Measurements from ENCODE around the gene GNG4.
A peak's percentile ranks its signal among the peaks of the same experiment; 100 is the strongest.
"Not testable (repeated sequence)": the region's sequence is repeated elsewhere in the genome, so short reads cannot be mapped to it uniquely, and the experiment has no call there.

GNG4 gene

DNA sequence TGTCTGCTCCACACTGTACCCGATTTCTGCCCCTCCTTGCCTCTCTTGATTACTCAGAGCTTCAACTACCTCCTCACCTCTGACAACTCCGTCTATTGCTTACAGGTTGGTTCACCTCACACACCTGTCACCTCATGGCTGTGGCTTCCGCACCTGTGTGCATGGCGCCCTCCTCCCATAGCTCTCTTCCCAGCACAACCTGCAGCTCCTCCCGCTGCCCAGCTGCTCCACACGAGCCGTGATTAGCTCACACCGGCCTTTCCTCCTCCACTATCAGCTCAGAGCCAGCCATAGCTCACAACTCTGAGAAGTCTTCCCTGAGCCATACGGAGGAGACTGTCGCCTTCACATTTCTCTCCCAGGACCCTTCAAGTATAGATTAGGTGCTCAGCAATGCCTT is 67.5 kb downstream of the GNG4 start:
- DNase-seq (ENCODE audit: low spot score) = no peak

DNA sequence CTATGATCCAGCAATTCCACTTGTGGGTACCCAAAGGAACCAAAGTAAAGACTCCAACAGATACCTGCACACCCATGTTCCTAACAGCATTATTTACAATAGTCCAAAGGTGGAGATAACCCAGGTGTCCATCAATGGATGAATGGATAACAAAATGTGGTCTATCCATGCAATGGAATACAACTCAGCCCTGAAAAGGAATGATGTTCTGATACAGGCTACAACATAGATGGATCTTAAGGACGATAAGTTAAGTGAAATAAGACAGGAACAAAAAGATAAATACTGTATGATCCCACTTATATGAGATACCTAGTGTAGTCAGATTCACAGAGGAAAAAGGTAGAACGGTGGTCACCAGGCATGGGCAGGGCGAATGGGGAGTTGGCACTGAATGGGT is 69.7 kb downstream of the GNG4 start:
- no peak for DNase-seq (ENCODE audit: low spot score)

DNA sequence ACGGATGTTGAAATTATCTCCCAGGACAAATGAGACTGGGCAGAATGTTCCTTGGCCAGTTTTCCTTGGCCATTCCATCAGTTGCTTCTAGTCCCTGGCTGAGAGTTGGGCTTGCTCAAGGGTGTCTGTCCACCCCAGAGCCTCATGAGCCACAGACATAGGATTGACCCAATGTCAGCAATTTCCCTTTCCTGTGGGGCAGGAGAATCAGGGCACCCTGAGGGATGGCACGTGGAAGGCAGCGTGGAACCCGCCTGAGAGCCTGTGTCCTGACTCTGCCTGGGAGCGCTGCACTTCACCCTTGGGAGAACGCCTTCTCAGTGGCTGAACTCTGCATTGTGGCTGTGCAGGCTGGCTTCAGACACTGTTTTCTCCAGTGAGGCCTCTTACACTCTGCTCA is 74.0 kb downstream of the GNG4 start:
- no peak for DNase-seq (ENCODE audit: low spot score)

DNA sequence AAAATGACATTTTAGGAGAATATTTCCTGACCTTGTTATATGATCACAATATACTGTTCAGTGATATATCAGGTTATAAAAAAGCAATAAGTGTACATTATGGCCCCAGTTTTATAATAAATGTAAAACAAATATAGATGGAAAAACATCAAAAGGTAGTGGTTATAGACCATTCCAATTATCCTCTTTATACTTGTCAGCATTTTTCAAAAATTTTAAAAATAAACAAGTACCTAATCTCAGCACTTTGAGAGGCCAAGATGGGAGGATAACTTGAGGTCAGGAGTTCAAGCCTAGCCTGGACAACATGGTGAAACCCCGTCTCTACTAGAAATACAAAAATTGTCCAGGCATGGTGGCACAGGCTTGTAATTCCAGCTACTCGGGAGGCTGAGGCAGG is 75.7 kb downstream of the GNG4 start:
- DNase-seq (ENCODE audit: low spot score) = no peak

DNA sequence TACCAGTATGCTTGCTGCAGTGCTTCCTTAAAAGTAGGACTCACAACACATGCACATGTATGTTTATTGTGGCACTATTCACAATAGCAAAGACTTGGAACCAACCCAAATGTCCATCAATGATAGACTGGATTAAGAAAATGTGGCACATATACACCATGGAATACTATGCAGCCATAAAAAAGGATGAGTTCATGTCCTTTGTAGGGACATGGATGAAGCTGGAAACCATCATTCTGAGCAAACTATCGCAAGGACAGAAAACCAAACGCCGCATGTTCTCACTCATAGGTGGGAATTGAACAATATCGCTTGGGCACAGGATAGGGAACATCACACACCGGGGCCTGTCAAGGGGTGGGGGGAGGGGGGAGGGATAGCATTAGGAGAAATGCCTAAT is 76.6 kb downstream of the GNG4 start:
- not testable (repeated sequence) for DNase-seq (ENCODE audit: low spot score)

DNA sequence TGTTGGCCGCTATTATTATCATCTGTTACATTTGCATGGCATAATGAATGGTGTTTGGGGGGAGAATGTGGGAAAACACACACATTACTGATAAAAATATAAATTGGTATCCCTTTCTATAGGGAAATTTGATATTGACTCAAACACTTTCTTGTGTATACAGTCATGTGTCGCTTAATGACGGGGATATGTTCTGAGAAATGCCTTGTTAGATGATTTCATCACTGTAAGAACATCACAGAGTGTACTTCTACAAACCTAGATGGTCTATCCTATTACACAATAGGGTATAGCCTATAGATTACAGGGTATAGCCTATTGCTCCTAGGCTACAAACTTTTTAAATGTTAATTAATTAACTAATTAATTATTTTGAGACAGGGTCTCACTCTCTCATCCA is 78.1 kb downstream of the GNG4 start:
- no peak for DNase-seq (ENCODE audit: low spot score)

DNA sequence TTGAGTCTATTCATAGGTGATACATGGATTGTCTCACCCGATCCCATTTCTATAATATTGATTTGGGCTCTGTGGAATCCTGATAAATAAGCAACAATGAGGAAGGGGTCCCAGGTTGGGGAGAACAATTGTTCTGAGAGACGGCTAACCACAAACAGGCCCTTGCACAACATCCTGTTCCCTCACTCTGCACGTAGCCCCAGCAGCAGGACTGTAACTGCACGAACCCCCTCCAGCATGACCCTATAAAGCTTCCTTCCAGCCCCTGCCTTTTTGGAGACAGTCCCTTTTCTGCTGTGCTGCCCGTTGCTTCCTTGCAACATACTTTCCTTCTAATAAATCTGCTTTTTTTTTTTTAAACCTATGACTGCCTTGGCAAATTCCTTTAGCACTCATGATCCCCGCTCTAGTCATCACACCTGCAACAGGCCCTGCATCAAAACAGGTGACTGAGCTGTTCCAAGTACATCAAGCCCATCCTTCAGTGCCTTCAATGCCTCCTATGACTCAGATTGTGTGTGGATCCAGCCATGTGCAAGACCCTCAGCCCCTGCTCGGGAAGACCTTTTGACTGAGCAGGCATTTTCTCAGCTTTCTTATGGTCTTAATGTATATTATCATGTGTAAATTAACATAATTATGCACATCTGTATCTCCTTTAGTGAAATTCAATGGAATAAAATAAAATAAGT is 81.6 kb downstream of the GNG4 start:
- no peak for DNase-seq (ENCODE audit: low spot score)

DNA sequence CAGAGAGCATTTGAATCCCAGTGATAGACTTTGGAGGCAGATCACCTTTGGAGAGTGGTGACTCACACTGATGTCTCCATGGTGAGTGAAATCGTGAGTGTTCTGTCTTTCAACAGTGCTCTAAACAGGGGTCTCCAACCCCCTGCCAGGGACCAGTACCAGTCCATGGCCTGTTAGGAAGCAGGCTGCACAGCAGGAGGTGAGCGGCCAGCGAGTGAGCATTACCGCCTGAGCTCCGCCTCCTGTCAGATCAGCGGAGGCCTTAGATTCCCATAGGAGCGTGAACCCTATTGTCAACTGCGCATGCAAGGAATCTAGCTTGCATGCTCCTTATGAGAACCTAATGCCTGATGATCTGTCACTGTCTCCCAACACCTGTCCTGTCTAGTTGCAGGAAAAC is 83.5 kb downstream of the GNG4 start:
- no peak for DNase-seq (ENCODE audit: low spot score)

DNA sequence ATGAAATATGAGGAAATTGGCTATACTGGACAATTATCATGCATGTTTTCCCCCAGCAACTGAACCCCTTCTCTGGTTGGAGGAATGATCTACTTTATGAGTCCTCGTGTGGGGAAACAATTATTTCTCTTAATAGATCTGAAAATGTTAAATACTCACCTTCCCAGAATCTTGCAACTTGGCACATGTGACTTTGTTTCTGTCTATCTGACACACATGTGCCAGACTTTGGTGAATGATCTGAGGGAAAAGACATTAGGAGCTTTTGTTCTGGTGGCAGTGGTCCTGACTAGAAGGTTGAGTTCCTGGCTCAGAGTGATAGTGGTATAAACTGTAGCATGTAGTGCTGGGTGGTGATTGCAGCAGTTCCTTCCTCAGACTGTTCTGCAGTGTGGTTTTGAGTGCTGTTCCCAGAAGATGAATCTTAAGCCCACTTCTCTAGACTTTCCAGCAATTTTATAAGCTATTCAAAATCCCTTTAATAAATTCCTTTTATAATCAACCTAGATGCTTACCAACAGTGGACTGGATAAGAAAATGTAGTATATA is 86.0 kb downstream of the GNG4 start:
- no peak for DNase-seq (ENCODE audit: low spot score)

DNA sequence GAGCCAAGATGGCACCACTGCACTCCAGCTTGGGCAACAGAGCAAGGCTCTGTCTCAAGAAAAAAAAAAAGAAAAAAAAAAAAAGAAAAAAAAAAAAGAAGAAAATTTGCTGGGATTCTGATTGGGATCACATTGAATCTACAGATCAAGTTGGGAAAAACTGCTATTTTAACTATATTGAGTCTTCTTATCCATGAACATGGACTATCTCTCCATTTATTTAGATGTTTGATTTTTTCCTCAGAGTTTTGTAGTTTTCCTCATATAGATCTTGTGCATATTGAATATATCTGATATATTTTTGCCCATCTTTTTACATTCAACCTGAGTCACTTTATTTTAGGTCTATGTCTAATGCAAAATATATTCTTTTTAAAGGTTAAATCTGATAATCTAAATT is 87.0 kb downstream of the GNG4 start:
- no peak for DNase-seq (ENCODE audit: low spot score)

DNA sequence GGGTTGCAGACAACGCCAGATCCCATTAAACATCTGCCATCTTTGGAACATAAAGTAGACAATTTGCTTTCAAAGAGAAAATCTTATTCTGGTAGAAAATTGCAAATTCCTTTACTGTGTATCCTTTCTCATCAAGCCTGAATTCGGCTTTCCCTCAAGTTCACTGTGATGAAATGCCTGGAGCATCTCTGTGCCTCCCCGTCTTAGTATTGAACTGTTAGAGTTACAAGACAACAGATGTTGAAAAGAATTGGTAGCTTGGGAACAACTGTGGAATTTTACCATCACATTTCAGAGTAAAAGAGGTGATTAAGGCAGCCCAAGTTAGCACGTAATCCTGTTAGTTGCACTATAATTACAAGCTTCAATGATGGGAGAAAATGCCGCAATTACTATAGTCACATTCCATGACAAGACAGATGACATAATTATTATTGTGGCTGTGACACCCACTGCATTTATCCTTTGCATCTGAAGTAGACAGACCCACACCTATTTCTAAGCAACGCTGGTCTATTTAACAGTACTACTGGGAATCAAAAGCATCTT is 90.9 kb downstream of the GNG4 start:
- no peak for DNase-seq (ENCODE audit: low spot score)

DNA sequence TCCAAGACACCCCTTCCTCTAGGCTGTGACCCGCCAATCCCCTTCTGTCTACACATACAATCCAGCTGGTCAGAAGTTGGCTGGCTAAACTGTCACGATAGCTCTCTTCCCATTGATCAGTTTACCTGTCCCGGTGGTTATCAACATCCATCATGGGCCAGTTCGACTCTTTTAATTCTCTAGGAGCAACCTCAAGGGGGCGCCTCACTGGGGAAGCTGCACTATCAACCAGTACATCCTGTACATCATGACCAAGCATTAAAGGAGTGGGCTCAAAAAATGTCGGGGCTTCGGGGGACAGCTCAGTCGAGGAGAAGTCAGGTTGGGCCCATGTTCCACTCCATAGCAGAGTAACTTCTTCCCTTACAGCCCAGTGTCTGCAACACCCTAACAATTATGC is 92.1 kb downstream of the GNG4 start:
- no peak for DNase-seq (ENCODE audit: low spot score)

DNA sequence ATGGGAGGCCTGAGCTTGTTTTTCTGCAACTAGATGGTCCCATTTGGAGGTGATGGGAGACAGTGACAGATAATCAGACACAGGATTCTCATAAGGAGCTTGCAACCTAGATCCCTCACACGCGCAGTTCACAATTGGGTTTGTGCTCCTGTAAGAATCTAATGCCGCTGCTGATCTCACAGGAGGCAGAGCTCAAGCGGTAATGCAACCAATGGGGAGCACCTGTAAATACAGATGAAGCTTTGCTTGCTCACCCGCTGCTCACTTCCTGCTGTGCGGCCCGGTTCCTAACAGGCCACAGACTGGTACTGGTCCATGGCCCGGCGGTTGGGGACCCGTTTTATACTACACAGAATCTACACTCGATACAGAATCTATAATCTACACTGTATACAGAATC is 92.8 kb downstream of the GNG4 start:
- no peak for DNase-seq (ENCODE audit: low spot score)

DNA sequence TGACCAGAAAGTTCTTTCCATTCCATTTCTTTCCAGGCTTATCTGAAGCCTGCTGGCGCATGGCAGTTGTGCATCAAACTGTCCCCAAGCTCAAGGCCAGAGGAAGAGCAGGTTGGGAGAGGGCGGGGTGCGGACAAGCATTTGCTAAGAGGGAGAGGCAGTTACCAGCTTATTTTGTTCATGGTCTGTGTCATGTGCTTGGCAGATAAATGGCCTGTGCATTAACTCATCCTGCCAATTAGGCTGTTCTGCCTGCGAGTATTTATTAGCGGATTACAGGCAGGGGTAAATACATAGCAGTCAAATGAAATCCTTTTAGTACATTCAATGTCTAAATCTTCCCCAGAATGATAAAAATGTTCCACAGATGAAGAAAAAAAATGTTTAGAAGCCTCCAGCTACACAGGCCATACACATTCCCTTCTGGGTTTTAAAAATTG is 96.5 kb downstream of the GNG4 start:
- no peak for DNase-seq (ENCODE audit: low spot score)

DNA sequence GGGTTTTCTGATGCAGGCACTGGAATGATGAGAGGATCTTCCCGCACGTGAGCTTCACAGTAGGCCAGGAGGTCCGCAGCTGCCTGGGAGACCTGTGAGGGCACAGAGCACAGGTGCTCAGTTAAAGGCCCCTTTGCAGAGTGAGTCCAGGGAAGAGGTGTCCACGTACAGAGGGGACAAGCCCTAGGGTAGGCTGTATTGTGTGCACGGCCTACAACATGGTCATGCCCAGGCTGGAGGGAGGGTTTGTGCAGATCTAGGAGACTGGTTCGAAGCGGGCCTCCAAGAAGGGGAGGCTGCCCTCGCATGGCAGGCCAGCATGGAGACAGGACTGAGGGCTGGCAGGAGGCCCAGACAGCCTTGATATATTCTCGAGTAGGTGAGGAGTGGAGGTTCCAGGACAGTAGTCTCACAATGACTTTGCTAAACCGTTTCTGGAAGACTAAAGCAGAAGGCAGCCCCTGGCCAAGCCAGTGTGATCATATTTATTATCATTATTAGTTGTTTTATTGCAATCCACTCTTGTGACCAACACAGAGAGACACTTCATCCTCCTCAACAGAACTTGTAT is 97.4 kb downstream of the GNG4 start:
- DNase-seq (ENCODE audit: low spot score) = no peak

DNA sequence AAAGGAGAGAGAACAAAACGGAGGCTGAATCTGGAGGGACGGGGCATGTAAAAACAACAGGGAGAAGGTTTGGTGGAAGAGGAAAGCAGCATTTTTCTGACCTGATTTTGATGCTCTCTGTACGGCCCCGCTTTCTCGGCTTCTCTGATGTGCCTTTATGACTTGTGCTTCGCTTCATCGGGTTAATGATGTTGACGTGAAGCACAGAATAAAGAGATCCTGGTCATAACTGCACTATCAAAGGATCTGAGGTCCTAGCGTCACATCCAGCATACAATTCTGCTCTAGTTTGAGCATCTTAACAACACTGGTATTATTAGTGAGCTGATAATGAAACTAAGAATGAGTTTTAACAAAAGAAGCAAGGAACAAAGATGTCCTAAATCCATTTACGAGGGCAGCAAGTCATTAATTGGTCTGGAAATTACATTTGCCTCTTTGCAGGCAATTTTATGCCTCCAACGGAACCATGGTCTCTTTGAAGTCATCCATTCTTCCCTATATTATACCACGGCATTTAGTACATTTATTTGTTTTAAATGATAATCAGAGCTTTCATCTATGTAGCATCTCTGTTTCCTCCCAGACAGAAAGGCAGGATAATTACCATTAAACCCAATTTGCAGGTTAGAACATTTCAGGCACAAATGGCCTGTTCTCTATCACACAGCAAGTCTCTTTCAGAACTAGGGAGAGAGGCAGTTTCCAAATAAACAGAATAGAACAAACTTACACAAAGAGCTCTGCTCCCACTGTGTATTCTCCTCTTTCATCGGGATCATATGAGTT is 100.0 kb downstream of the GNG4 start:
- DNase-seq (ENCODE audit: low spot score) = no peak

DNA sequence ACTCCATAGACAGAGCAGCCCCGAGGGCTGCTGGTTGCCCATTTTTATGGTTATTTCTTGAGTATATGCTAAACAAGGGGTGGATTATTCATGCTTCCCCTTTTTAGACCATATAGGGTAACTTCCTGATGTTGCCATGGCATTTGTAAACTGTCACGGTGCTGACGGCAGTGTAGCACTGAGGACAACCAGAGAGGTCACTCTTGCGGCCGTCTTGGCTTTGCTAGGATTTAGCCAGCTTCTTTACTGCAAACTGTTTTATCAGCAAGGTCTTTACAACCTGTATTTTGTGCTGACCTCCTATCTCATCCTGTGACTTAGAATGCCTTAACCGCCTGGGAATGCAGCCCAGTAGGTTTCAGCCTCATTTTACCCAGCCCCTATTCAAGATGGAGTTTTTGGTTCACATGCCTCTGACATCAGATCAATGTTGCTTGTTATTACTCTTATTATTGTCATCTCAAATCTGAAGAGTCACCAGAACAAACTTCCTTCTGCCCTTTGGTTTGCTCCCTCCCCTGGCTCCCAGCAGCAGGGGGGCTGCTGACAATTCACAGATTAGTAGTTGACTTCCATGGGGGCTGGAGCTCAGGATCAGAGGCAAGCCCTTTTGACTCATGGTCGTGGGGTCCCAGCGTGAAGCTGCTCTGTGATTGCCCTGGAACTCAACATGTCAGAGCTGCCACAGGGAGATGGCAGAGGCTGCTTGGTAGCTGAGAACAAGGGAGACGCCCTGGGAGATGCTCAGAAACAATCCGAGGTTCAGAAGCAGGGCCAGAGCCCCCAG is 103.0 kb downstream of the GNG4 start:
- not testable (repeated sequence) for DNase-seq (ENCODE audit: low spot score)

DNA sequence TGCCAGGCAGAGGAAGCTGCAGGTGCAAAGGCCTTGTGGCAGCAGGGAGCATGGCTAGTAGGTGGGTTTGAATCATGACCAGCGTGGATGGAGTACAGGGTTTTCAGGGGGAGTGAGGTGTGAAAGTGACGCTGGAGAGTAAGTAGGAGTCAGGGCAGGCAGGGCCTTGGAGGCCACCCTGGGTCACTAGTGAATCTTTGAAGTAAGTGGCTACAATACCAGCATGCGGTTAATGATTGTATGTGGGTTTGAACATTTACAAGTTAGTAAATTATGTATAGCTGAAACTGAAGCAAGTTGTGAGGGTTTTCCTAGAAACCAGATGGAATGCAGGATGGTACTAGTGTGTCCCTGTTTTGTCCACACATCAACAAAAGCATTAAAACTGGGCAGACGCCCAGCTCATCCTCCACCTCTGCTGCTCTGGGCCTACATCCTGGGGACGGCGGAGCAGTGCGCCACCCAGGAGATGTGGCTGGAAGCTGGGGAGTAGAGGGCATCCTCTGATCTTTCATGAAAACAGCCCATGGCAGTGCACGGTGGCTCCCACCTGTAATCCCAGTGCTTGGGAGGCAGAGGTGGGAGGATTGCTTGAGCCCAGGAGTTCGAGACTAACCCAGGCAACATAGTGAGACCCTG is 104.2 kb downstream of the GNG4 start:
- DNase-seq (ENCODE audit: low spot score) = no peak

DNA sequence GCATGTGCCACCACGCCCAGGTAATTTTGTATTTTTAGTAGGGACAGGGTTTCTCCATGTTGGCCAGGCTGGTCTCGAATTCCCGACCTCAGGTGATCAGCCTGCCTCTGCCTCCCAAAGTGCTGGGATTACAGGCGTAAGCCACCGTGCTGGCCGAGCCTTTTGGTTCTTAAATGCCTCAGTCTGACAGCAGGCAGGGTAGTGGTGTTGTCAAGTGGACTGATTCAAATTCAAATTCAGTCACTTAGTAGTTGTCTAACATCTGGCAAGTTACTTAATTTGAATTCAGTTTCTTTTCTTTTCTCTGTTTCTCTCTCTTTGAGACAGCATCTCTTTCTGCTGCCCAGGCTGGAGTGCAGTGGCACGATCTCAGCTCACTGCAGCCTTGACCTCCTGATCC is 106.7 kb downstream of the GNG4 start:
- DNase-seq (ENCODE audit: low spot score) = not testable (repeated sequence)

DNA sequence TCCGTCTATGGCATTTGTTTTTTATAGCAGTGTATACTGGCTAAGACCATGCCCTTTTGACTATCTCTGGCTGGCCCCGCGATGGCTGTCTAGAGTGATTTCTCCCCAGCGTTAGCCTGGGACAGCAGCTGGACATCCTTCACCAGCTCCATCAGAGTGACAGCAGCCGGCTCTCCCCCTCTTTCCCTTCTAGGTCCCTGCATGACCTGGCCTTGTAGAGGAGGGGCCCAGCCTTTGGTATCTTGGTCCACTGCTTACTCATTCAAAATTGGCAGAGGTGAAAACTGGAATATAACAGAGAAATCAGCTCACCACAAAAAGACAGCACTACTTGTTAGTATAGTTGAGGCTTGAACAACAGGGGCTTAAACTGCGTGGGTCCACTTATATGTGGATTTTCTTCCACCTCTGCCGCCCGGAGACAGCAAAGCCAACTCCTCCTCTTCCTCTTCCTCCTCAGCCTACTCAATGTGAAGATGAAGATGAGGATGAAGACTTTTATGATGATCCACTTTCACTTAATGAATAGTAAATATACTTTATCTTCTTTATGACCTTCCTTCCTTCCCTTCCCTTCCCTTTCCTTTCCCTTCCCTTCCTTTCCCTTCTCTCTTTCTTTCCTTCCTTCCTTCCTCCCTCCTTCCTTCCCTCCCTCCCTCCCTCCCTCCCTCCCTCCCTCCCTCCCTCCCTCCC is 116.0 kb downstream of the GNG4 start:
- no peak for DNase-seq (ENCODE audit: low spot score)

DNA sequence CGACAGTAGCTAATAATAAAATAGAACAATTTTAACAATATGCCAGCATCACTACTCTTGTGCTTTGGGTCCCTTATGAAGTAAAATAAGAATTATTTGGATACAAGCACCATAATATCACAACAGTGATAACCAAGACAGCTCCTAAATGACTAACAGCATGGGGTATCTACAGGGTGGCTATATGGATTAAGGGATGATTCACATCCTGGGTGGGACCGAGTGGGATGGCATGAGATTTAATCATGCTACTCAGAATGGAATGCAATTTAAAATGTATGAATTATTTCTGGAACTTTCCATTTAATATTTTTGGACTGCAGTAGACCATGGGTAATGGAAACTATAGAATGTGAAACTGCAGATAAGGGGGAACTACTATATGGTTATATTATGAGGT is 117.2 kb downstream of the GNG4 start:
- DNase-seq (ENCODE audit: low spot score) = peak; percentile 50

Measured in RKO (cell line).